Smooth muscle cell (in vitro differentiated cells): ENCODE data around the gene RGS4. TPM values are rescaled to one million over a fixed set of nuclear protein-coding genes. Genes with fewer than 3 reads are reported as not detected.

ENCODE experiments used
- DNase-seq: peaks from one replicate; lab custom pipeline; 2025; ENCODE audit not compliant: unreplicated experiment; lab: John Stamatoyannopoulos, UW
- H2AFZ ChIP-seq: fragments of 200-600 bp; sonication (generic); 2 replicates; pipeline ENCODE4 v1.6.0; 2016; ENCODE audit warnings: antibody characterized with exemption, low read depth, mild to moderate bottlenecking
- H3F3A ChIP-seq: fragments of 200-600 bp; sonication (generic); 2 replicates; pipeline ENCODE4 v1.6.0; 2017; ENCODE audit warnings: antibody characterized with exemption, low read depth
- H3K27ac ChIP-seq: fragments of 200-600 bp; sonication (generic); 2 replicates; pipeline ENCODE4 v1.5.1; 2016; ENCODE audit warnings: low read depth, mild to moderate bottlenecking
- H3K27me3 ChIP-seq: fragments of 200-600 bp; sonication (generic); 2 replicates; pipeline ENCODE4 v1.6.1; 2016; ENCODE audit warnings: low read depth, mild to moderate bottlenecking
- H3K36me3 ChIP-seq: fragments of 200-600 bp; sonication (generic); 2 replicates; pipeline ENCODE4 v1.5.1; 2016; ENCODE audit warnings: low read depth
- H3K4me1 ChIP-seq: fragments of 200-600 bp; sonication (generic); 2 replicates; pipeline ENCODE4 v1.5.1; 2016; ENCODE audit warnings: low read depth
- H3K4me2 ChIP-seq: fragments of 200-600 bp; sonication (generic); 2 replicates; pipeline ENCODE4 v1.6.0; 2016; ENCODE audit warnings: mild to moderate bottlenecking
- H3K4me3 ChIP-seq: fragments of 200-600 bp; sonication (generic); 2 replicates; pipeline ENCODE4 v1.5.1; 2016; ENCODE audit warnings: mild to moderate bottlenecking
- H3K79me2 ChIP-seq: fragments of 200-600 bp; sonication (generic); 2 replicates; pipeline ENCODE4 v1.6.0; 2016; ENCODE audit warnings: low read depth, mild to moderate bottlenecking
- H3K9ac ChIP-seq: fragments of 200-600 bp; sonication (generic); 2 replicates; pipeline ENCODE4 v1.6.0; 2016; ENCODE audit warnings: low read depth
- H3K9me3 ChIP-seq: fragments of 200-600 bp; sonication (generic); replicated peaks from 2 replicates; pipeline ENCODE4 v1.5.1; 2016; ENCODE audit warnings: low read depth
- H4K20me1 ChIP-seq: fragments of 200-600 bp; sonication (generic); 2 replicates; pipeline ENCODE4 v1.6.0; 2016; ENCODE audit warnings: low read depth
- WGBS: methylation state at CpG from one replicate; pipeline ENCODE4 v1.1.7; 2016; ENCODE audit warnings: low lambda C conversion rate; 5-methylcytosine and 5-hydroxymethylcytosine counted together
- polyA plus RNA-seq: library from polyadenylated mRNA; unstranded; fragments of >200 nt; fragmentation: Nextera tagmentation; extraction: Ambion mirVana; gene quantifications from 2 replicates; pipeline ENCODE4 v1.2.1, GENCODE V29; 2016
- total RNA-seq: library from RNA; depleted of rRNA; stranded (reverse); fragments of >200 nt; gene quantifications from 2 replicates; pipeline ENCODE4 v1.2.3, GENCODE V29; 2014
- TF ChIP-seq, protein P1 (sequence below): fragments of 200-600 bp; sonication (generic); IDR thresholded peaks from 2 replicates; pipeline ENCODE4 v1.5.1; 2017; ENCODE audit warnings: borderline replicate concordance, mild to moderate bottlenecking, antibody characterized with exemption; ENCODE audit not compliant: insufficient read depth, poor library complexity, severe bottlenecking

Gene RGS4
- total and polyA plus RNA-seq, 2 experiments from 2014 or later, result 6.2 to 50.6 TPM

DNA sequence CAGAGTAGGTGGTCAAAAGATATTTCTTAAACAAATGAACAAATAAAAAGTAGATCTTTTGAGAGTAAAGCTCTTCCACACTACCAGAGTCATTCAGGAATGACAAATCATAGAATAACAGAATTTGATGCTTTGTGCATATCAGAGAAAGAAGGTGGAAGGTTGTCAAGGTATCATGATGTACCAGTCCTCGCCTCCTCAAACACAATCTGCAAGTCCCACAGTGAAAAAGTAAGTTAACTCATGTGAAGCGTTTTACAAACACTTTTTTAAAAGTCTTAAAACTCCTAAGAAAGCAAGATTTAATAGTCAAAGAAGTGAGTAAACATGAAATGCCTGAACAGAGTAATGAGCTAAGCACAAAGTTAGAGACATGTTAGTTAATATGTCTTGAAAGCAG is 2.5 kb upstream of the RGS4 start:
- Histone ChIP-seq H3K79me2 (peaks cover 7% of the 10 kb centered on the region), H4K20me1 (no peaks in the 10 kb centered on the region), H3F3A (no peaks in the 10 kb centered on the region), H2AFZ (no peak overlapping the region), H3K9ac (no peak overlapping the region), H3K27me3 (no peaks in the 10 kb centered on the region), H3K36me3 (no peaks in the 10 kb centered on the region), H3K4me2 (no peak overlapping the region), H3K4me3 (no peak overlapping the region), H3K4me1 (peaks cover 8% of the 10 kb centered on the region), H3K27ac (no peak overlapping the region), H3K9me3 (no peaks in the 10 kb centered on the region)
- no peak for DNase-seq
- WGBS, result 94% methylated on average over 2 of the region's 2 CpGs
- TF ChIP-seq, protein P1, sequence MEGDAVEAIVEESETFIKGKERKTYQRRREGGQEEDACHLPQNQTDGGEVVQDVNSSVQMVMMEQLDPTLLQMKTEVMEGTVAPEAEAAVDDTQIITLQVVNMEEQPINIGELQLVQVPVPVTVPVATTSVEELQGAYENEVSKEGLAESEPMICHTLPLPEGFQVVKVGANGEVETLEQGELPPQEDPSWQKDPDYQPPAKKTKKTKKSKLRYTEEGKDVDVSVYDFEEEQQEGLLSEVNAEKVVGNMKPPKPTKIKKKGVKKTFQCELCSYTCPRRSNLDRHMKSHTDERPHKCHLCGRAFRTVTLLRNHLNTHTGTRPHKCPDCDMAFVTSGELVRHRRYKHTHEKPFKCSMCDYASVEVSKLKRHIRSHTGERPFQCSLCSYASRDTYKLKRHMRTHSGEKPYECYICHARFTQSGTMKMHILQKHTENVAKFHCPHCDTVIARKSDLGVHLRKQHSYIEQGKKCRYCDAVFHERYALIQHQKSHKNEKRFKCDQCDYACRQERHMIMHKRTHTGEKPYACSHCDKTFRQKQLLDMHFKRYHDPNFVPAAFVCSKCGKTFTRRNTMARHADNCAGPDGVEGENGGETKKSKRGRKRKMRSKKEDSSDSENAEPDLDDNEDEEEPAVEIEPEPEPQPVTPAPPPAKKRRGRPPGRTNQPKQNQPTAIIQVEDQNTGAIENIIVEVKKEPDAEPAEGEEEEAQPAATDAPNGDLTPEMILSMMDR, result no peak

GRCh38 chr1:163068716-163069115 is 445 bp upstream of the RGS4 start:
- Histone ChIP-seq H3K4me2 (peak overlapping the region; percentile 71), H3K27ac (no peak overlapping the region)
- no peak for DNase-seq

GRCh38 chr1:163069655-163070277 is 605 bp downstream of the RGS4 start:
- TF ChIP-seq, protein P1, result no peak
- H3F3A ChIP-seq, result no peaks in the 10 kb centered on the region
- no peaks in the 10 kb centered on the region for H3K36me3 ChIP-seq
- H3K79me2 ChIP-seq, result peaks cover 7% of the 10 kb centered on the region
- peak overlapping the region; percentile 37 for H3K4me3 ChIP-seq
- peak overlapping the region; percentile 71 for H3K4me2 ChIP-seq
- H3K9ac ChIP-seq, result no peak overlapping the region
- peak overlapping the region; percentile 26 for H2AFZ ChIP-seq
- no peaks in the 10 kb centered on the region for H3K27me3 ChIP-seq
- H4K20me1 ChIP-seq, result no peaks in the 10 kb centered on the region
- 75% methylated on average over 2 of the region's 2 CpGs for WGBS
- H3K27ac ChIP-seq, result no peak overlapping the region
- peaks cover 8% of the 10 kb centered on the region for H3K4me1 ChIP-seq
- no peaks in the 10 kb centered on the region for H3K9me3 ChIP-seq
- no peak for DNase-seq

More at GRCh38 chr1:163068716-163069115, 445 bp upstream of the RGS4 start:
- Histone ChIP-seq H3F3A (no peaks in the 10 kb centered on the region), H3K9me3 (no peaks in the 10 kb centered on the region), H3K36me3 (no peaks in the 10 kb centered on the region), H4K20me1 (no peaks in the 10 kb centered on the region), H3K4me3 (peak overlapping the region; percentile 37), H3K27me3 (no peaks in the 10 kb centered on the region), H3K4me1 (peaks cover 8% of the 10 kb centered on the region), H2AFZ (peak overlapping the region; percentile 26), H3K79me2 (peaks cover 7% of the 10 kb centered on the region), H3K9ac (no peak overlapping the region)
- WGBS, result 49% methylated on average over 5 of the region's 5 CpGs
- TF ChIP-seq, protein P1, result no peak
